GM12872 (cell line): ENCODE measurements around the gene PCDHGA10.

ENCODE experiments used
- CTCF ChIP-seq: IDR thresholded peaks from 3 replicates; pipeline ENCODE4 v1.5.1; 2011; ENCODE audit warnings: low read depth, mild to moderate bottlenecking, low read length, moderate library complexity; ENCODE audit not compliant: insufficient read depth

The PCDHGA10 gene

DNA sequence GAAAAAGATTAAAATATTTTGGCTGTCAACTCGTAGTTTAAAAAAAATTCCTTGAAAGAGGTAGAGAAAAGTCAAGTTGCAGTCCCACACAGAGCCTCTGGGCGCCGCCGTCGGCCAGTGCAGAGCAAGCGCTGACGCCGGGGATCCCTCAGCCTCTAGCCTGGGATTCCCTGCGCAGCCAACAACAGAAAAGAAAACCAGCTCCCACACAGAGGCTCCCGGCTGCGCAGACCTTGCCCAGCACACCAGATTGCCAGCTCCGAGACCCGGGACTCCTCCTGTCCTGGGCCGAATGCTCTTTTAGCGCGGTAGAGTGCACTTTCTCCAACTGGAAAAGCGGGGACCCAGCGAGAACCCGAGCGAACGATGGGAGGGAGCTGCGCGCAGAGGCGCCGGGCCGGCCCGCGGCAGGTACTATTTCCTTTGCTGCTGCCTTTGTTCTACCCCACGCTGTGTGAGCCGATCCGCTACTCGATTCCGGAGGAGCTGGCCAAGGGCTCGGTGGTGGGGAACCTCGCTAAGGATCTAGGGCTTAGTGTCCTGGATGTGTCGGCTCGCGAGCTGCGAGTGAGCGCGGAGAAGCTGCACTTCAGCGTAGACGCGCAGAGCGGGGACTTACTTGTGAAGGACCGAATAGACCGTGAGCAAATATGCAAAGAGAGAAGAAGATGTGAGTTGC lies 4.8 kb downstream of the PCDHGA10 start, which contains the start of gene PCDHGB7:
PCDHGB7 (plus strand) TSS at position 184 of the 679 bp plus-strand sequence; CDS start at position 367, 183 bp downstream.
- TF ChIP-seq CTCF, result peak; percentile 83

GRCh38 chr5:141419074-141419880 lies 6.5 kb downstream of the PCDHGA10 start:
- TF ChIP-seq CTCF, result no peak

DNA sequence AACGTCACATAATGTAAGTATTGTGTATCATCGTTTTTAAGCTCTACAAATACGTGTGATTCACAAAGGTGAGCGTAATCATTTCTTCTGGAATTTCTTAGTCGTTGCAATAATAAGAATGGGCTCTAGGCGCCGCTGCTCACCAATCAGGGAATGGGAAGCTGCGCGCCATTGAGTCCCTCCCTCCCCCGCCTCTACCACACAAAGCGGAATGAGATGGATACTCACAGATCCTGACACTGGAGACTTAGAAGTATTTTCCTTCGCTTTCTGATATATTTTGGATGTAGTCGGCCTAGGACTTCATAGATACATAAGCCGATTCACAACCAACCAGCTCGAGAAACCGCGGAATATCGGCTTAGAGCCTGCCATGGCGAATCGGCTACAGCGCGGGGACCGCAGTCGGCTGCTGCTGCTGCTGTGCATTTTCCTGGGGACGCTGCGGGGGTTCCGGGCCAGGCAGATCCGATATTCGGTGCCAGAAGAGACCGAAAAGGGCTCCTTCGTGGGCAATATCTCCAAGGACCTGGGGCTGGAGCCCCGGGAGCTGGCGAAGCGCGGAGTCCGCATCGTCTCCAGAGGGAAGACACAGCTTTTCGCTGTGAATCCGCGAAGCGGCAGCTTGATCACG lies 8.2 kb downstream of the PCDHGA10 start, which contains the start of gene PCDHGA11:
PCDHGA11 (plus strand) TSS at position 197 of the 634 bp plus-strand sequence; CDS start at position 374, 177 bp downstream.
- TF ChIP-seq CTCF, result peak; percentile 78

DNA sequence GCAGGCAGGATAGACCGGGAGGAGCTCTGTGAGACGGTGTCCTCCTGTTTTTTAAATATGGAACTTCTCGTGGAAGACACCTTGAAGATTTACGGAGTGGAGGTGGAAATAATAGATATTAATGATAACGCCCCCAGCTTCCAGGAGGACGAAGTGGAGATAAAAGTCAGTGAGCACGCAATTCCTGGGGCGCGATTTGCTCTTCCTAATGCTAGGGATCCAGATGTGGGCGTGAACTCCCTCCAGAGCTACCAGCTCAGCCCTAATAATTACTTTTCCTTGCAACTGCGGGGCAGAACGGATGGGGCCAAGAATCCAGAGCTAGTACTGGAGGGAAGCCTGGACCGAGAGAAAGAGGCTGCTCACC lies 8.7 kb downstream of the PCDHGA10 start:
- TF ChIP-seq CTCF, result no peak

- no peak for TF ChIP-seq CTCF
These were observed 10.0 kb downstream of the PCDHGA10 start for GRCh38 chr5:141422742-141423291.

DNA sequence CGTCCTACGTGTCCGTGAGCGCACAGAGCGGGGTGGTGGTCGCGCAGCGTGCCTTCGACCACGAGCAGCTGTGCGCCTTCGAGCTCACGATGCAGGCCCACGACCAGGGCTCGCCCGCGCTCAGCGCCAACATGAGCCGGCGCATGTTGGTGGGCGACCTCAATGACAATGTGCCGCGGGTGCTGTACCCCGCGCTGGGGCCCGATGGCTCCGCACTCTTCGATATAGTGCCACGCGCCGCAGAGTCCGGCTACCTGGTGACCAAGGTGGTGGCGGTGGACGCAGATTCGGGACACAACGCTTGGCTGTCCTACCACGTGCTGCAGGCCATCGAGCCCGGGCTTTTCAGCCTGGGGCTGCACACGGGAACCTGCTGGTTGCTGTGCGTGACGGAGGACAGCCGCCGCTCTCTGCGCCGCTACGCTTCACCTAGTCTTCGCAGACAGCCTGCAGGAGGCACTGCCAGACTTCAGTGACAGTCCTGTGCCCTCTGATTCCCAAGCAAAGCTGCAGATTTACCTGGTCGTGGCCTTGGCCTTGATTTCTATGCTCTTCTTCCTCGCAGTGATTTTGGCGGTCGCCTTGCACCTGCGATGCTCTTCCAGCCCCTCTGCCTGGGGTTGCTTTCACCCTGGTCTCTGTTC lies 15.1 kb downstream of the PCDHGA10 start:
- TF ChIP-seq CTCF, result no peak
